ENCODE results near the gene AKT1. TPM values are rescaled to one million over a fixed set of nuclear protein-coding genes. Genes with fewer than 3 reads are reported as not detected.

The AKT1 gene
- total RNA-seq, 6 experiments from 2014 or later, result 66.7 to 92.1 (median 83.9) TPM

DNA sequence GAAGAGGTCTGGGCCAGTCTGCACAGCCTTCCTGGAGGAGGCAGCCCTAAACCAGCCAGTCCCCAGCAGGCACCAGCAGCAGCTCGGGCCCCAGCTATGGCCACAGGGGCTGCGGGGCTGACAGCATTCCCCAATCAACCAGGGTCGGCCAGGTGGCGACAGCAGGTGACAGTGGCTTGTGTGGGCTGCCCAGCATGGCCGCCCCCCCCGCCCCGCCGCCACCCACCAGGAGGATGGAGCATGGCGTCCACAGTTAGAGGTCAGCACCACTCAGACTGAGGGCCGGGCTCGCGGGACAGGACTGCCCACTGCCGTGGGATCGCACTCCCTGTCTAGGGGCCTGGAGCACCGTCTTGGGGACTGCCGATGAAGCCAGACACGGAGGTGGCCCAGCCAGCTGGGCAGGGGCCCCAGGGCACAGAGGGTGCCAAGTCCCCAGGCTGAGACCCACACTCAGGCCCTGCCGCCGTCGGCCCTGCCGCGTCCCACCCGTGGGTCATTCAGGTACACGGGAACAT lies 15.0 kb downstream of the AKT1 start:
- intact Hi-C loops (cut with DNase I), result no loop called here
- no peak for DNase-seq
- H3K36me3 ChIP-seq, result peaks cover 0 to 3% (median 0%) of the 10 kb centered on the region in 4 donors
- H3K27ac ChIP-seq, result no peak overlapping the region
- no peak overlapping the region for H3K4me3 ChIP-seq
- H3K4me1 ChIP-seq, result no peaks in the 10 kb centered on the region
- no peak for ATAC-seq
- no peak for TF ChIP-seq POLR2A (IDR thresholded peaks at IDR 0.05)
- TF ChIP-seq, protein P1, sequence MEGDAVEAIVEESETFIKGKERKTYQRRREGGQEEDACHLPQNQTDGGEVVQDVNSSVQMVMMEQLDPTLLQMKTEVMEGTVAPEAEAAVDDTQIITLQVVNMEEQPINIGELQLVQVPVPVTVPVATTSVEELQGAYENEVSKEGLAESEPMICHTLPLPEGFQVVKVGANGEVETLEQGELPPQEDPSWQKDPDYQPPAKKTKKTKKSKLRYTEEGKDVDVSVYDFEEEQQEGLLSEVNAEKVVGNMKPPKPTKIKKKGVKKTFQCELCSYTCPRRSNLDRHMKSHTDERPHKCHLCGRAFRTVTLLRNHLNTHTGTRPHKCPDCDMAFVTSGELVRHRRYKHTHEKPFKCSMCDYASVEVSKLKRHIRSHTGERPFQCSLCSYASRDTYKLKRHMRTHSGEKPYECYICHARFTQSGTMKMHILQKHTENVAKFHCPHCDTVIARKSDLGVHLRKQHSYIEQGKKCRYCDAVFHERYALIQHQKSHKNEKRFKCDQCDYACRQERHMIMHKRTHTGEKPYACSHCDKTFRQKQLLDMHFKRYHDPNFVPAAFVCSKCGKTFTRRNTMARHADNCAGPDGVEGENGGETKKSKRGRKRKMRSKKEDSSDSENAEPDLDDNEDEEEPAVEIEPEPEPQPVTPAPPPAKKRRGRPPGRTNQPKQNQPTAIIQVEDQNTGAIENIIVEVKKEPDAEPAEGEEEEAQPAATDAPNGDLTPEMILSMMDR (IDR thresholded peaks at IDR 0.05), result no peak
- no peaks in the 10 kb centered on the region for H3K27me3 ChIP-seq
- no CpG with 5 or more reads among the region's 24 CpGs for WGBS (ENCODE audit: insufficient coverage, low coverage, low lambda C conversion rate, missing lambda C conversion rate)
- H3K9me3 ChIP-seq, result no peaks in the 10 kb centered on the region

DNA sequence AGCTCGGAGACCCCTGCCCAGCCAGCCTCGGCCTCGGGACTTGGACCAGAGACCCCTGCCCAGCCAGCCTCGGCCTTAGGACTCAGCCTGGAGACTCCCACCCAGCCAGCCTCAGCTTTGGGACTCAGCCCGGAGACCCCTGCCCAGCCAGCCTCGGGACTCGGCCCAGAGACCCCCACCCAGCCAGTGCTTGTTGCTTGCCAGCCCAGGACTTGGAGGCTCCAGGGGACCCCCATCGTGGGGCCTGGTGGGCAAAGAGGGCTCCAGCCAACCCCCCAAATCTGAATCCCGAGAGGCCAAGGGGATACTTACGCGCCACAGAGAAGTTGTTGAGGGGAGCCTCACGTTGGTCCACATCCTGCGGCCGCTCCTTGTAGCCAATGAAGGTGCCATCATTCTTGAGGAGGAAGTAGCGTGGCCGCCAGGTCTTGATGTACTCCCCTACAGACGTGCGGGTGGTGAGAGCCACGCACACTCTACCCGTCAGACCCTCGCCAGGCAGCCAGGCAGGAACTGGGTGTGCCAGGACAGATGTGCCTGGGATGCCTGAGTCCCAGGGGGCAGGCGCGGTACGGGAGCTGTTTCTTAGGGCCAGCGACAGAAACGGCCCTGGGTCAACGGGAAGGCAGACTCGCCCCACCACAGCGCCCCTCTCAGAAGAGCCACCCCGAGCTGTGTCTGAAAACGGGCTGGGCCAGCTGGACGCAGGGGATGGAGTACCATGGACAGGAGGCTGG lies 15.6 kb downstream of the AKT1 start:
- Histone ChIP-seq H3K9me3 (no peaks in the 10 kb centered on the region), H3K4me1 (no peaks in the 10 kb centered on the region), H3K4me3 (no peak overlapping the region), H3K36me3 (peaks cover 0 to 3% (median 0%) of the 10 kb centered on the region in 4 donors), H3K27ac (no peak overlapping the region), H3K27me3 (no peaks in the 10 kb centered on the region)
- no peak for TF ChIP-seq POLR2A (IDR thresholded peaks at IDR 0.05)
- TF ChIP-seq, protein P1 (IDR thresholded peaks at IDR 0.05), result no peak
- intact Hi-C loops (cut with DNase I), result no loop called here
- ATAC-seq (no peak), DNase-seq (no peak)
- WGBS (ENCODE audit: insufficient coverage, low coverage, low lambda C conversion rate, missing lambda C conversion rate), result no CpG with 5 or more reads among the region's 32 CpGs

DNA sequence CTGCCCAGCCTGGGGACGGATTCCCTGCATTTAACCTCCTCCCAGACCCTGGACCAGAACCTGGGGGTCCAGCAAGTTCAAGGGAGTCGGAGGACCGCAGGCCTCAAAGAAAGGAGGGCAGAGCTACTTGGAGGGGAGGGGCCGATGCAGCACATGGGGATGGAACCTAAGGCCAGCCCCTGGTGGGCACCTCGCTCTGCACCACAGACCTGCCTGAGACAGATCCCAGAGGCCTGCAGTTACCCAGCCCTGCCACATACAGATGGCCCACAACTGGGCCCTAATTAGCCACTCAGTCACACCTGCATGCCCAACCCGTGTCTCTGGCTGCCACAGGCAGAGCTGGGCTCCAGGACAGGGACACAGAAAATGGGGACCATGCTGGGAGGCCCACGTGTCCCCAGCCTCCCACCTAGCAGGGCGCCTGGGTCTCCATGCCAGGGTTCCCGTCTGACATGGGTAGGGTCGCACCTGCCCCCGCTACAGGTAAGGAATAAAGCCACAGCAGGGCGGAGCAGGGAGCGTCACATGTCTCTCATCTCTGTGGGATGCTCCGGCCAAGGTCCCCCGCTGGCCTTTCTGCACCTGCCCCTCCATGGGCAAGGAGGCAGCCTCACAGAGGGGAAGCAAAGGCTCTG lies 16.7 kb downstream of the AKT1 start:
- Histone ChIP-seq H3K27me3 (no peaks in the 10 kb centered on the region), H3K4me1 (no peaks in the 10 kb centered on the region), H3K36me3 (peaks cover 0 to 7% (median 0%) of the 10 kb centered on the region in 4 donors), H3K27ac (no peak overlapping the region), H3K9me3 (no peaks in the 10 kb centered on the region), H3K4me3 (no peak overlapping the region)
- no CpG with 5 or more reads among the region's 15 CpGs for WGBS (ENCODE audit: insufficient coverage, low coverage, low lambda C conversion rate, missing lambda C conversion rate)
- no peak for DNase-seq
- intact Hi-C loops (cut with DNase I), result no loop called here
- no peak for ATAC-seq
- TF ChIP-seq, protein P1 (IDR thresholded peaks at IDR 0.05), result no peak
- TF ChIP-seq POLR2A (IDR thresholded peaks at IDR 0.05), result no peak

DNA sequence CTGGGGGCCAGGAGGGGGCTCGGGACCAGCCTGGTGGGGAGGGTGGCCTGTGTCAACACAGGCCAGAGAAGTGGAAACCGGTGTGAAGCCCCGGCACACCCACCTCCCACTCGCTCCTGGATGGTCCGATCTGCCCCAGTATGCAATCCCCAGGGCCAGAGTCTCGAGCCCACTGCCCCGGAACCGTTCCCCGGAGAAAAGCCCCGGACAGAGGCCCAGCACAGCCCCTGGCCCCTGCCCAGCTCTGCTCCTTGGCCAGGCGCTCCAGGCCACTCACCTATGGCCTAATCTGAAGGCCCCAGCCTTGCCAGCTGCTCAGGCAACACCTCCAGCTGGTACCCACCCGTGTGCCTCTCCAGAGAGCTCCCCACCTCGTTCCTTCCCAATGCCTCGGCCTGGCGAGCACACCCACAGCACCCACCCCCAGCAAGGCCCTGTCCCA lies 17.7 kb downstream of the AKT1 start:
- no peak overlapping the region for H3K4me3 ChIP-seq
- no peaks in the 10 kb centered on the region for H3K9me3 ChIP-seq
- no peaks in the 10 kb centered on the region for H3K27me3 ChIP-seq
- H3K4me1 ChIP-seq, result no peaks in the 10 kb centered on the region
- intact Hi-C loops (cut with DNase I), result no loop called here
- DNase-seq (no peak), ATAC-seq (no peak)
- peaks cover 0 to 12% (median 2%) of the 10 kb centered on the region in 4 donors for H3K36me3 ChIP-seq
- no peak overlapping the region for H3K27ac ChIP-seq
- WGBS (ENCODE audit: insufficient coverage, low coverage, low lambda C conversion rate, missing lambda C conversion rate), result no CpG with 5 or more reads among the region's 15 CpGs
- TF ChIP-seq POLR2A (IDR thresholded peaks at IDR 0.05), result no peak
- TF ChIP-seq, protein P1 (IDR thresholded peaks at IDR 0.05), result no peak
